C1 segment of cervical spinal cord (tissue), 14 donors: ENCODE results near the gene CMIP.

ENCODE experiments used
- DNase-seq, 14 donors: peaks; one replicate each; lab custom pipeline; 2025; lab: John Stamatoyannopoulos, UW

The CMIP gene

DNA sequence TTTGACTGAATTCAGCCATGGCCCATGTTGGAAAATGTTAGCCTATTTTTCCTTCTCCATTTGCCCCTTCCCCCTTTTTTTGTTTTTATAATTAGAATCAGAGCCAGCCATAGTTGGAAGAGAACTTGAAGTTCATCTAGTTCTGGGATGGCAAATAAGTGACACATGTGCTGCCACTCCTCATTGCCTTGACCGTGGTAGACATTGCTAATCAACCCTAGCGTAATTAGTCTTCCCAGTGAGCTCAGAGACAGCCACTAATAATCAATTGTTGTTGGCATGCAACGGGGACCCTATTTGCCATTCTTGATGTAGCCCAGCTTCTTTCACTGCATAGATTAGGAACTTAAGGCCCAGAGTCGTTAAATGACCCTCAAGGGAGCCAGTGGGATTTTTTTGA is 16.6 kb downstream of the CMIP start:
- no peak for DNase-seq

DNA sequence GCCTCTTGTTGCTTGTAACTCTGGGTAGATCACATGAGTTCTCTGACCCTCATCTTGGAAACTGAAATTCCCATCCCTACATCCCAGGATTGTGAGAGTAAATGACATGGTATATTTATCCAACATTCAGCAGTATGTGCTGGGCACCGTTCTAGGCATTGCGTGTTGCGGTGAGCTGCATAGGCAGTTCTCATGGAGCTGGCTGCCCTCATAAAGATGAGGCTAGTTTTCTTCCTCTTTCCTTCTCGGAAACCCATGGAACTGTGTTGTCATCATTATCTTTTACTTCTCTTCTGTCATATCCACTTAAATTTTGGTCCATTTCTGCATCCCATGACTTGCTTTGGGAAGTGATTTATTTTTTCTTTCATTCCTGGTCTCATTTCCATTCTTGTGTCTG is 17.2 kb downstream of the CMIP start:
- no peak for DNase-seq

DNA sequence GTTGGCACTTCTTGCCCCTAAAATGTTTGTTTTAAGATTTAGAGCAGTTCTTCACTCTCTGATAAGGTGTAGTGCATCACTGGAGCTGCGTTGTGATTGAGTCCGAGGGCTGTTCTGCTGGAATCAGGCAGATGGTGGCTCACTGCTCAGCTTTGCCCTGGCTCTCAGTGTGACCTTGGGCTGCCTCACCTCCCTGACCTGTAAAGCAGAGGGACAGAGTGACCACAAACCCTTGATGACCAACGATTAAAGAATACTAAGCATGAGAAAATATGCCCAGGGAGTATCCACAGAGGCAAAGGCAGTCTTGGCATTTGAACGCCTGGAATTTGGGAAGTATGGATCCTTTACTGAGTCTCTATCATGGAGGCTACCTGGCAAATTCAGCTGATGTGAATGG is 18.1 kb downstream of the CMIP start:
- no peak for DNase-seq

DNA sequence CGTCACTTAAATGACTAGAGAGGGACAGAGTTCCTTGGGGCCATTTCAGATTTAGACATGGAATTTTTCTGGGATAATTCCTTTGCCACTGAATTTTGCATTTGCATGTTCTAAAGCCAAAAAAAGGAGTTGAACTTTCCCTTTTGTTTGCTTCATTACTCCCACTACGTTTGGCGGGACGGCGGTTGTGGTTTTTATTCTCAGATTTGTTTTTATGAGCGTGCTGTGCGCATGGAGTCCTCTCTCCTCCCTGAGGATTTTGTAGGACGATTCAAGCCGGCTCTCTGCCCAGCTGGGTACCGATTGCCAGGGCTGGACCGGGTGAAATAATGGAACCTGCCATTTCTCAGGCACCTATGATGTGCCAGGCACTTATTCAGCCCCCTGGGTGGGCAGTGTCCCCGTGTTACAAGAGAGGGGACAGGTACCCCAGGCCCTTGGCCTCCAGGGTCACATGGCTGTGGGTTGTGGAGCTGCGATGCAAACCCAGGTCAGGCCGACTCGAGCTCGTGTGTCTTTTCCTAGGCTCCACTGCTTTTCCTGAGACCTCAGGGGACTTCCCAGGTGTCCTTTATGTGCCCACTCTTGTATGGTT is 18.8 kb downstream of the CMIP start:
- peak in 1 of 14 donors; percentile 16 for DNase-seq

DNA sequence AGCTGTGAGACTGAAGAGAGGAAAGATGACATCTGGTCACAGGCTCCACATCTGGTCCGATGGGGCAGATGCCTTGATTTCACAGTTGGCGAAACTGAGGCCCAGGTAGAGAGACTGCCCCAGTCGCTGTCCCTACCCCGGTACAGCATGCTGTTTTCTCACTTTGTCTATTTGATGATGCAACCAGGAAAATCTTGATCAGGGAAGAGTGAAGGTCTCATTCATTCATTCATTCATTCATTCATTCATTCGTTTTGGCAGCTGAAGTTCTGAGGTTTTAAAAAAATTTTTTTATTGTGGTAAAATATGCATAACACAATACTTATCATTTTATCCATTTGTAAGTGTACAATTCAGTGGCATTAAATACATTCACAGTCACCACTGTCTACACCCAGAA is 19.7 kb downstream of the CMIP start:
- no peak for DNase-seq

DNA sequence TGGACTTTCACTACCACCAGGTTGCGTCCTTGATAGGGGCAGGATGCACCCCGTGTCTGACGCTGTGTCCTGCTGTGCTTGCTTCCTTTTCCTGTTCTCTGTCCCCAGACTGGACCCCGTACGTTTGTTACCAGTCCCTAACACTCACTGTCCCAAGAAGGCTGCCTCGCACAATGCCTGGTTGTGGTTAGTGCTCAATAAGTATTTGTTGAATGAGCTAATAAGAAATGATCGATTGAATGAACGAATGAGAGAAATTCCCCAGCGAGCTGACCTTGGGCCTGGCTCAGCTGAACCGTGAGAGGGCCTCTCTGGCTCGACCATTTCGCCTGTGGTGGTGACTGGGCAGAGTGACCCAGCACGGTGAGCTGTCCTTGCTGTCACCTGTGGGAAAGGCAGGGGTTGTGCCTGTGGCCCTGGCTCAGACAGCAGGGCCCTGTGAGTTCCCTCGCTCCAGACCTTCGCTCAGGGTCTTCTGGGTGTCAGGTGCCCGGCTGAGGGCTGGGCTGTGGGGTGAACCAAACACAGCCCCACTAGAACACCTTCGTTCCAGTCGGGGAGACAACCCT is 20.9 kb downstream of the CMIP start:
- no peak for DNase-seq

DNA sequence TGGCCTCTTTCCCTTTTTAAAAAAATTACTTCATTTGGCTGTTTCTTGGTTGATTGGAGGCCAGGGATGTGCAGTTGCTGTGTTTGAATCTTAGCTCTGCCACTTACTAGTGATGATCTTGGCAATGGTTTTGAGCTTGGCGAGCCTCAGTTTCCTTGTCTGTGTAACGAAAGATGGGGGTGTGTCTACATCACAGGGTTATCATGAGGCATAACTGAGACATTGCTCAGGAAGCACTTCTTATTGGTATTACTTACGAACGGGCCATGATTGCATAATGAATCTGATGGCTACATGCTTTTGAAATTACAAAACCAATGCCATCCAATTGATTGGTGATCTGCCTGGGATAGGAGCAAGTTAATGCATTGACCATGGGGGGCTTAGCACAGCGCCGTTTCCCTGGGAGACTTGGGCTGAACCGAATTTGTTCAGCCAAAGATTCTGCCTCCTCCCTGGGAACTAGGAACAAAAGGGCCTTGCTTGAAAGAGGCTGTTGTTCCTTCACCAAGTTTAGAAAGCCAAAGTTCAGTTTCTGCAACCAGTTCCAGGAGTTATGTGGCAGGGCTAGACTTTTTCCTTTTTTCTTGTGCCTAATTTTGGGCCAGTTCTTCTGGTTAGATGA is 21.9 kb downstream of the CMIP start:
- DNase-seq: peak in 5 of 14 donors; percentile 16 to 58 (median 51)

DNA sequence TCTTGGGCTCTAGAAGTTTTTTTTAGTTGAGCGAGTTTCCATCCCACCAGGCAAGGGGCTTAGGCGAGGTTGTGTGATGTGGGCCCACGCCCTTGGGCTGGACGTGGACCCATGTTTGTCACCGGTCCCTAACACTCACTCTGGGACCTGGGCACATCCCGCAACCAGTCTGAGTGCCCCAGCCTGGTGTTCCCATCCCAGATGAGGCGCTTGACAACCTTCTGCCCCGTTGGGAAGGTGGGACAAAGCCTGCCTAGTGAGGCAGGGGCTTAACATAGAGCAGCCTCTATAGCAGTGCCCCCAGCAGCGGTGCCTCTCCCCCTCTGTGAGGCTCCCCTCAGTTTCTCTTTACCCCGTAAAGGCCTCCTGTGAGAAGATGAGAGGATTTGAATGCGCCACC is 22.5 kb downstream of the CMIP start:
- DNase-seq: peak in 2 of 14 donors; percentile 46 to 54

DNA sequence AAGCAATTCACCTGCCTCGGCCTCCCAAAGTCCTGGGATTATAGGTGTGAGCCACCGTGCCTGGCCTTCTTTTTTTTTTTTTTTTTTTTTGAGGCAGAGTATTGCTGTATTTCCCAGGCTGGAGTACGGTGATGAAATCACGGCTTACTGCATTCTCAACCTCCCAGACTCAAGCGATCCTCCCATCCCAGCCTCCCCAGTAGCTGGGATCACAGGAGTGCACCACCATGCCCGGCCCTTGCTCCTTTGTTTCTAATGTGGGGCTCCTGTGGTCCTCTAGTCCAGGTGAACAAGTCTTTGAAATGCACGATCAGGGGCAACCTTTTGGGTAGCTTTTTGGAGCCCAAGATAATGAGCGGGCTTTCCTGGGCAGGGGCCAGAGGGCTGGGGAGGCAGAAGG is 23.2 kb downstream of the CMIP start:
- no peak for DNase-seq

DNA sequence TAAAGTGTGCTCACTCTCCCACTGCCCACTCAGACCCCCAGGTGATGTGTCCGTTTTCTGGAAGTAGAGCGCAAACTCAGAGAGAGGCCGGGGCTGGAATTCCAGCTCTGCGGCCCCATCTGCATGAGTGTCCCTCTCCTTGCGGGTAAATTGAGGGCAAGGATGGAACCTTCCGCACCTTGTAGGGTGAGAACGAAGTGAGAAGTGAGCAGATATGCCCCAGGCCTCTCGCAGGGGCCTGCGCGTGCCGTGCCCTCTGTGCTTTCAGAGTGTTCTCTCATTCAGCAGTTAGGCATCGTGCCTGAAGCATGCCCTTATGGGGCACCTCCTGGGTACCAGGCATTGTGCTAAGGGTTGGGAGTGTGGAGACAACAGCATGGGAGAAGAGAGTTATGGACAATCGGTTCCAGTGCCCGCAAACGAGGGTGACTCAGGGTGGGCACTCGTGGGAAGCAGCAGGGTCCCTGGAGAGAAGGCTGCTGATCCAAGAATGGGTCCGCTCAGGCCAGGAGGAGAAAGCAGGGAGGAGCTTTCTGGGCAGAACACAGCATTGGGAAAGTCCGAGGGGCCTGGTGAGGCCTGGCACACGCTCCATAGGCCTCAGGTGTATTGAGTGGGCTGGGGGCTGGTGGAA is 23.8 kb downstream of the CMIP start:
- DNase-seq: no peak

DNA sequence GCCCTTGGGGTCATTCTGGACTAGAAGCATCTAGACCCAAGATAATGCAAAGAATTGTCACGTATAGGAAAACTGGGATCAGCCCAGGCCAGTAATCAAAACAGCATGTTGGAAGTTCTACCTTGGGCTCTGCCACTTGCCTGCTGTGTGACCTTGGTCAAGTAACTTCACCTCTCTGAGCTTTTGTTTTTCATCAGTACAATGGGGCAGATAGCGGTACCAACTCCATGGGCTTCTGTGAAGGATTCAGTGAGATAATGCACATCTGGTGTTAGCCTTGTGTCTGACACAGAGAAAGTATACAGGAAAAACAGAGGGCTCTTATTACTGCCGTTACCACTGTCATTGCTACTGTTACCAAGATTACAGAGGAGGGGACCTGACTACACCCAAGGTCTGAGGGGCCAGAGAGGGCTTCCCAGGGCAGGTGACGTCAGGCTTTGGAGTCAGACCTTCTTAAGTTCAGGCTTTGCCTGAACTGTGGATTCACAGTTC is 24.6 kb downstream of the CMIP start:
- no peak for DNase-seq

DNA sequence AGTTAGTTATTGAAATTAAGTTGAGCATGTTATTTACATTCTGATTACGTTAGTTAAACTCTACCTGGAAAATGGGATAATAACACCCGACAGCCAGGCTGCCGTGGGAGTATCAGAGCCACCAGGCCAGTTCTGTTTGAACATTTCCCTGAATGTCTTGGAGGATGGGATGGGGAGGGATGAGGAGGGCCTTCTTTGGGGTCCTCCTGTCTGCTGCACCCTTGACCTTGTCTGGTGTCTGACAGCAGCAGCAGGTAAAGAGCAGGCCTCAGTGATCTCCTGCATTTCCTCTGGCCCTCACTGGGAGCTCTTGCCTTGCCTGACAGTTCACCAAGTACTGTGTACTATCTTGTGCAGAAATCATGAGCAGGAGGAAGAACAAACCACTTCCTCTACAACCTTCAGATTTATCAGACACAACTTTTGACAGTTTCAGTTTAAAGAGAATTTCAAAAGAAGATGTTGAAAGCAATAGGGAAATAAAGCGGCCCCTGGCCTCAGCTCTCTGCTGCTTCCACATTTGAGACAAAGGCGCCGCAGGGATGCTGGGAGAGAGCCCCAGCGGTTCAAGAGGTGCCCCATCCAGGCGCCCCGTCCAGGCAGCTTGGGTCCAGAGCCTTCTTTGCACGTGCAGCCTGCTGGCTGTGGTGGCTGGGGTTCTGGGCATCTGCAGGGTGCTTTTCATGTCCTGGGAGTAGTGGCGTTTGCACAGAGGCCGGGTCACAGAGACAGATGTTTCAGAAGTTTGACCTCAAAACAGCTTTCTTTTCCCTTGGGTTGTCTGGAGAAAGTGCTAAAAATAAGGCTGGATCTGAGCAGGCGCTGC is 25.3 kb downstream of the CMIP start:
- DNase-seq: peak in 9 of 14 donors; percentile 13 to 53 (median 29)

DNA sequence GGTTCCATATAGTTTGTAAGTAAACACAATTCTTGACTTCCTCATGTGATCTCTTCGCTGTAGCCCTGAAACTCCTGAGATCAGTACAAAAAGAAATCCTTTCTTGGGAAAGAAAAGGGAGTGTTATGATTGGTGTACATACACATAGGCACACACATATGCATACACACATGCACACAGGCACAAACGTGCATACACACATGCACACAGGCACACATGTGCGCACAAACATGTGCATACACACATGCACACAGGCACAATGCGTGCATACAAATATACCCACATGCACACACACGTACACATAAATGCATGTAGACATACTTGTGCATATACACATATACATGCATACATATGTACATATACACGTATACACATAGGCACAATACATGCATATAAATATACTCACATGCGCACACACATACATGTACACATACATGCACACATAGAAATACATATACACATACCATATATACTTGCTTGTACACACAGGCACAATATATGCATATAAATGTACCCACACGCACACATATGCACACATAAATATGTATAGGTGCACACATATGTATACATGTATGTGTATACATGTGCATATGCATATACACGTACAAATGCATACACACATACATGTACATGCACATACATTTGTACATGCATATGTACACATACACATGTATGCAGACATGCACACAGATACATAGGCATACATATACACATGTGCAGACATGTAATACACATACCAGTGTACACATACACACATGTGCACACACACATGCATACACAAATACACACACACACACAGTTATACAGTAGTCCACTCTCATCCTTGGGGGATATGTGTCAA is 26.4 kb downstream of the CMIP start:
- DNase-seq: no peak

DNA sequence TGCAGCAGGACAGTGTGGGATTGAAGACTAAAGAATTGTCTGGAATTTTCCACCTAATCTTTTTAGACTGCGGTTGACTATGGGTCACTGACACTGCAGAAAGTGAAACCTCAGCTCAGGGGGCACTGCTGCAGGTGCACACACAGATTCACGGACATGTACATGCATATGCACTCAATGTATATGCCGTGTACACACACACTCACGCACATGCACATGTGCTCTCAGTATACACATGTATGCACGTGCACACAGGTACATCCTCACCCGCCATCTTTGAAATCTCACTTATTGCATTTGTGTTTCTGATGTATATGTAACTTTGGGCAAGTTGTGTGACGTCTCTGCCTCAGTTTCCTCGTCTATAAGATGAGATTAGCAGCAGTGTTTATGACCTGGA is 27.3 kb downstream of the CMIP start:
- DNase-seq: no peak

DNA sequence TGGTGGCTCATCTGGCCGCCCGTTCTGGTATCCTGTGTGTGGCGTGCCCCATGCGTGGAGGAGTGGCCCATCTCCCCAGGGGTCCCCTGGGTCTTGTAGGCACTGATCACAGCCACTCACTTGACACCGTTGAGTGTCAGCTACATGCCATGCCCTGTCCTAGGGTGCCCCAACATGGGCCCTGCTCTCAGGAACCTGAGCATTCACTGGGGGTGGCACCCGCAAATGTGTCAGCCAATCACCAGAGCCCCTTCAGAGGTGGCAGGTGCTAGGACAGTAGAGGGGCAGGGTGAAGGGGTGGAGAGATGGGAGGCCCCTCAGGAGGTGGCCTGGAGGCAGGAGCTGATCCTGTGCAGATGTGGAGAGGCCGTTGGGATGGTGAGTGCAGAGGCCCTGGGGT is 27.8 kb downstream of the CMIP start:
- no peak for DNase-seq

DNA sequence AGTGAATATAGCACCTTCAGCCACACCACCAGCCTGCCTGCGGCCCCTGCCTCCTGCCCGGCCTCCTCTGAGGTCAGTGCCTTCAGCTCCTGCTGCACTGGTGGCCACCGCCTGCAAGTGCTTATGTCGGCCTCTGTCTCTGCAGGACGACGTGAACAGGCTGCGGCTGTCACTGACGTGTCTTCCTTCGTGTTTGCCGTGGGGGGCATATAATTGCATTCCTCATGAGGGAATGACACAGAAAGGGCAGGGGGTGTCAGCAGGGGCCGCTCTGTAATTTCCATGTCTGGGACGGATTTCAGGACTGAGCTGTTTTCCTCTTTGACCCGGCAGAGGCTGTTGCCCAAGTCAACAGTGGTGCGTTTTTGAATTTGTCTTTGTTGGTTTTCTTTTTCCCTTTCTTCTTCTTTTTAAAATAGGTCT is 28.5 kb downstream of the CMIP start:
- no peak for DNase-seq

DNA sequence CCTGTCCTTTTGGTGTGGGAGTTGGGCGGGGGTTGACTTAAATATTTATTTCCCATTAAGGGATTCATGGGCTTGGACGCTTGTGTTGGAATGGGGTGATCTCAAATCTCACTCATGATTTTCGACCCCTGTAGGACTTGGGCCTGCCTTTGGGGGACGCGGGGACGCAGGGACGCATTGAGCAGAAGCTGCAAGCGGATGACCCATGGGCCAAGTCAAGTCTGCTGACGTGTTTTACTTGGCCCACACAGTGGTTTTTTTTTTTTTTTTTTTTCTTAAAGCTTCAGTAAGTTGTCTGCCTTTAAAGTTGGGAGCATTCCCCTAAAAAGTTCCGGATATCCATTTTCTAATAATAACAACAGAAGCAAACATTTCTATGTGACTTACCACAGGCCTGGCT is 28.9 kb downstream of the CMIP start:
- DNase-seq: peak in 1 of 14 donors; percentile 8

DNA sequence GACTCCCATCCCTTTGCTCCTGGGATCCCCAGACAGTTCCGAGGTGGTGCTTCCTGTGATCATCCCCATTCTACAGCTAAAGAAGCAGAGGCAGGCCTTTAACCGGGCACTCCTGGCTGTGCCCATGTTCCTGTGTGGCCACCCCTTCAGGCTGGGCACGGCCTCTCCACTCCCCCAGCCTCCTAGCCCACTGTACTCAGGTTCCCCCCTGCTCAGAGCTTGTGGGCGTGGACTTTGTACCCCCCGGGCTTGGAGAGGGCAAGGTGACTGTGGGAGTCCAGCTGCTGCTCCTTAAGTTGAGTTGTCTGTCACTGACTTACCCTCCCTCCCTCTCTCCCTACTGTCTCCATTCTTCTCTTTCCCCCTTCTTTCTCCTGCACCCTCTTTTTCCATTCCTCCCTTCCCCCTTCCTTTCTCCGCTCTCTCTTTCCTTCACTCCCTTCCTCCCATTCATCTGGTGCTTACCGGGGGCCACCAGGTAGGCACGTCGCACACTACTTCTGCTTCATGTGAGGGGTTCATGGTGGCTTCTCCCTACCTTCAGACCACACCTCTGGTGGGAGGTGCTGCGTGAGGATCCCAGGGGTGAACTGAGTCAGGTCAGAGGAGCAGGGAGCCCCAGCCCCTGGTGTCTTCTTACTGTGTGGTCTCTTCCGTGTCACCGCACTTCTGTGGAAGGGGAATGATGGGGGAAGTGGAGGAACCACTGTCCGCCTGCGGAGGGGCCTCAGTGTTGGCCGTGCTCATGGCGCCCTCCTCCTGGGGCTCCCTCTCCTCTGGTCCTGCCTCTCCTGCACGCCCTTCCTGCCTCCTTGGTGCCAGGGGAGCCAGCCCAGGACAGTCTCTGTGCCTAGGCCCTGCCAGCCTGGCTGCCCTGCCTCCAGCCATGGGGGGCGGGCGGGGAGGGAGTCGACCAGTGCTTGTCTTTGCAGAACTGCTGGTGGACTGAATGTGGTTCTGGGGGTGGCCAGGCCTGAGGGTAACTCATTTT is 29.7 kb downstream of the CMIP start:
- no peak for DNase-seq
